ENCODE data around the gene C12orf43.

C12orf43 gene

DNA sequence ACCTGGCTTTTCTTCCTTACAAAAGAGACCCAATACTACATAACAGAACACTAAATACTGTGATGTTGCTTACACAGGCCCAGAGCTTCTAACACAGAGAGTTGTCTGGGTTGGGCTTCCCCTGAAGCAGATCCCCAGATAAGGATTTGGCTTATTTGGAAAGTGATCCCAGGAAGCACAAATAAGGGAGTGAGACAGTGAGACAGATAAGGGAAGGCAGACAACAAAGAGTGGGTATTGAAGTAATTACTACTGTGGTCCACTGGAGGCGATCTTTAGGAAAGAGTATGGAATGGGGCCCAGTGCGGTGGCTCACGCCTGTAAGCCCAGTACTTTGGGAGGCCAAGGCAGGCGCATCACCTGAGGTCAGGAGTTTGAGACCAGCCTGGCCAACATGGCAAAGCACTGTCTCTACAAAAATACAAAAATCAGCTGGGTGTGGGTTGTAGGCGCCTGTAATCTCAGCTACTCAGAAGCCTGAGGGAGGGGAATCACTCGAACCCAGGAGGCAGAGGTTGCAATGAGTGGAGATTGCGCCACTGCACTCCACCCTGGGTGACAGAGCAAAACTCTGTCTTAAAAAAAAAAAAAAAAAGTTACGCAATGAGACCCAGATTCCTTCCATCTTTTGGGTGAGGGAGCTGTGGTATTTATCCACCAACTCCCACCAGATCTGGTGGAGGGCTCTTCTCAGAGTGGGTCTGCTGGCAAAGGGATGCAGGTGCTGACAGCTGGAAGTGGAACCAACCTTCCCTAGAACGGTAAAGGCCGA is 10.2 kb upstream of the C12orf43 start:
- no peak for DNase-seq

DNA sequence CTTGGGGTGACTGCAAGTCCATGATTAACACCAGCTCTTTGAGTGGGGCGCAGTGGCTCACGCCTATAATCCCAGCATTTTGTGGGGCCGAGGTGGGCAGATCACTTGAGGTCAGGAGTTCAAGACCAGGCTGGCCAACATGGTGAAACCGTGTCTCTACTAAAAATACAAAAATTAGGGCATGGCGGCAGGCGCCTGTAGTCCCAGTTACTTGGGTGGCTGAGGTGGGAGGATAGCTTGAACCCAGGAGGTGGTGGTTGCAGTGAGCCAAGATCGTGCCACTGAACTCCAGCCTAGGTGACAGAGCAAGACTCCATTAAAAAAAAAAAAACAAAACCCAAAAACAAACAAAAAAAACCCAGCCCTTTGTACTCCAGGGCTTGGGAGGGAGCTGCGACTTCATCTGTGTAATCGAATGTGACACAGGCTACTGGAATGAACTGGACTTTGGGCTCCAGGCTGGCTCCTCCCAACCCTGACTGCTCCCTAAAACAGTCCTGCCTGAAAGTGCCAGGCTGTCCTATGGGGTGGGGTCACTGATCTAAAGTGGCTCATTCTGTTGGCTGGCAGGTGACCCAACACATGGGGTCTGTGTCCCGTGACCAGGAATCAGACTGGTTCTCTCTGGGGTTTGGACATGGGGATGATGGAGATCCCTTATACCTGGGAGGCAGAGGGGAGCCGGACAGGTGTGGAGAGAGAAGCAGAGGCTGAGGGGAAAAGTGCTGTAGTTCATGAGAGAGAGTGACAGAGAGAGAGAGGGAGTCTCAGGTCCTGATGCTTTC is 9.3 kb upstream of the C12orf43 start:
- DNase-seq = no peak

DNA sequence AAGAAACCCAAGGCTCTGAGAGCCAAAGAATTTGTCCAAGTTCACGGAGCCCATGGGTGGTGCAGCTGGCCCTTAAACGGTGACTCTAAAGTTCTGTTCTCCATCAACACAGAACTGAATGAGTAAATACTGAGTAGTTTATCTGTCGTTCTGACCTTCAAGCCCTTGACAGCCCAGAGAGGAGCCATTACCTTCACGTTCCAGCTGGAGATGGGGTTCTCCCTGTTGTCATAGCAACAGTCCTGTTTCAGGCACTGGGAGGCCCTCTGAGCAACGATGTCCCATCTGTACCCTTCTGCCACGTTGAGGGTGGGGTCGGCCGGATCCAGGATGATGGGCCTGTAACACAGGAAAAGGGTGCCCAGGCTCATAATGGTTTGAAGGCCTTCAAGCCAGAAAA is 7.5 kb upstream of the C12orf43 start:
- DNase-seq = no peak

DNA sequence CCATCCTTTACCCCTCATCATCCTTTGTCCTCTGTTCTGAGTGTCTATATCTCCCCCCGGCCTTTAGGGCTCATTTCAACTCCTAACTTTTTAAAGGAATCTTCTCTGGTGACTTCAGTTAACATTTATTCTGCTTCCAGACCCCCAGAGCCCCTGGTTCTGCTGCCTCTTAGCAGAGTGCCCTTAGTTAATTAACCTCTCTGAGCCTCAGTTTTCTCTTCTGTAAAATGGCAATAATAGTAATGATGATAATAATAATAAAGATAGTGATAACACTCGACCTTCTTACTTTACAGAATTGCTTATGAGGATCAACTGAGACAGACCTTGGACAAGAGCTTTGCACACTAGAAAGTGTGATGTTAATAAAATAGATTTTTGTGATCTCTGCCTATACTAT is 6.4 kb upstream of the C12orf43 start:
- no peak for DNase-seq

DNA sequence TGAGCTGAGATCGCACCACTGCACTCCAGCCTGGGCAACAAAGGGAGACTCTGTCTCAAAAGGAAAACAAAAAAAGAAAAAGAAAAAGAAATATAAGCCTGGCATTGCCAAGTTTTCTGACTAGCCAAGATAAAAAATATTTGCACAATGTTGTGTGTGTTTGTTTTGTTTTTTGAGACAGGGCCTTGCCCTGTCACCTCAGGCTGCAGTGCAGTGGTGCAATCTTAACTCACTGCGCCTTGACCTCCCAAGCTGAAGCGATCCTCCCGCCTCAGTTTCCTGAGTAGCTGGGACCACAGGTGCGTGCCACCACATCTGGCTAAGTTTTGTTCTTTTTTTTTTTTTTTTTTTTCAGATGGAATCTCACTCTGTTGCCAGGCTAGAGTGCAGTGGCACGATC is 5.5 kb upstream of the C12orf43 start:
- DNase-seq = no peak

DNA sequence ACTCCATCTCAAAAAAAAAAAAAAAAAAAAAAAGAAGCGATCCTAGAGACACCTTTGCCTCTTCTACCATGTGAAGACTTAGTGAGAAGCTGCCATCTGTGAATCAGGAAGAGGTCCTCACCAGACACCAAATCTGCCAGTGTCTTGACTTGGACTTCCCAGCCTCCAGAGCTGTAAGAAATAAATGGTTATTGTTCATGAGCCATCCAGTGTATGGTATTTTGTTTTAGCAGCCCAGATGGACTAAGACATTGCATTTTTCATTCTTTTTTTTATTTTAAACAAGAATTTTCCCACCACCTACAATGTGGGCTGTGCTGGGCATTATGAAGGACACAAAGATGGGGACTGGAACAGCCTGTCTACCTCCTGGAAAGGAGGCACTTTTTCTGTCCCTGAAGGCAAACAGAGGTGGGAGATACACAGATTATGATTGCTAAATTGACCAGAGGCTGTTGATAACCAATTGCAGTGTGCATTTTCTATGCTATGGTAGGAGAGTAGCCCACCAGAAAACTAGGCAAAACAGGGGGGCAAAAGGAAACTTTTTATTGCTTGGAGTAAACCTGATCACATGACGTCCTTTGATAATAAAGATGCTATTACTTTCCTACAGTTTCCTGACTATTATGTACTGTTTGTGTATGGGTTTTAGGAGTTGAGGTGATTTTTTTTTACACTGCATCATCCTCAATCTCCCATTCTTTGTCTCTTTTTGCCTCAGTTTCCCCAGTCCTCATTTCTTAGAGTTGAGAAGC is 2.8 kb upstream of the C12orf43 start:
- DNase-seq = no peak

DNA sequence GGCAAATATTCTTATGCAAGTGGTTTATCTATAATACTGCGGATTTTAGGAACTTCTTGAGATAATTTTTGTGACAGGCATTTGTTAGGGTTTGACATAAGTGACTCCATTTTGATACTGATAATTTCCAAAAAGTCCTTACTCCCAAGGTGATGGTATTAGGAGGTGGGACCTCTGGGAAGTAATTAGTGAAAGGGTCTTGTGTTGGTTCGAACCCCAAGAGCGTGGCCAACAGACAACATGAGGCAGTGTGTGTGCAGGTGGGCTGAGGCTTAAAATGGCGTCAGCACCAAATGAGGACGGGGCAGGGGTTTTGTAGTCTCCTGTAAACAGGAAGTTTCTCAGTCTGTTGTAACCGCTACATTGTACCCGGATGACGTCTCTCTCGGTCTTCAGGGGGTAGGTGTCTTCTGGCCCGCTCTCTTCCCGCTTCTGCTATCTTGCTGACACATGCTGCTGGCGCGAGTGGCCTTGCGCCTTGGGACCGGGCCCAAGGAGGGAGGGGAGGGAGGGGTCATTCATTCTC is 1.7 kb upstream of the C12orf43 start:
- DNase-seq = no peak

DNA sequence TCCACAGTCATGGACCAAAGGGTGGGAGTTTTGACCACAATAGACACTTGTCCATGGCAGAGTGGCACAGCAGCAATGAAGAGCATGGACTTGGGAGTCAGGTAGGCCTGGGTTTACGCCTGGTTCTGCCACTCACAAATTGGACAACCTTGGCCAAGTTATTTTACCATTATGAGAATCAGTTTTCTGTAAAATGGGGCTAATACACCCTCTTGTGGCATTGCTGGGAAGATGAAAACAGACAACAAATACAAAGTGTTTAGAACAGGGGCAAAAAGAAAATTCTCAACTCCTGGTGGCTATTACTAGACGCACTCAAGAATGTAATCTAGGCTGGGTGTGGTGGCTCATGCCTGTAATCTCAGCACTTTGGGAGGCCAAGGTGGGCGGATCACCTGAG is 2.6 kb downstream of the C12orf43 start:
- DNase-seq = no peak

DNA sequence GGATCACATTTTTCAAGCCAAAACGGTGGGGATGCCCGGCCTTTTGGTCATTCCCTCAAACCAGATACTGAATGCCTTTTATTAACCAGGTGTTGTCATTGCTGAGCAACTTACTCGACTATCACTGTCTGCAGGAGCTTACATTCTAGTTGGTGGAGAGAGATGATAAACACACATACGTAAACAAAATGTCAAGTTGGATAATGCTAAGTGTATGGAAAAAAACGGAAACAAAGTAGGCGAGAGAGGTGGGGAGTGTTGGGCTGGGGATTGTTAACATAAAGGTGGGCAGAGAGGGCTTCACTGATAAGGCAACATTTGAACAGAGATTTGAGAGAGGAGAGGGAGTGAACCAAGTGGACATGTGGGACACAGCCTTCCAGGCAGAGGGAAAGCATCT is 4.5 kb downstream of the C12orf43 start:
- DNase-seq = no peak

DNA sequence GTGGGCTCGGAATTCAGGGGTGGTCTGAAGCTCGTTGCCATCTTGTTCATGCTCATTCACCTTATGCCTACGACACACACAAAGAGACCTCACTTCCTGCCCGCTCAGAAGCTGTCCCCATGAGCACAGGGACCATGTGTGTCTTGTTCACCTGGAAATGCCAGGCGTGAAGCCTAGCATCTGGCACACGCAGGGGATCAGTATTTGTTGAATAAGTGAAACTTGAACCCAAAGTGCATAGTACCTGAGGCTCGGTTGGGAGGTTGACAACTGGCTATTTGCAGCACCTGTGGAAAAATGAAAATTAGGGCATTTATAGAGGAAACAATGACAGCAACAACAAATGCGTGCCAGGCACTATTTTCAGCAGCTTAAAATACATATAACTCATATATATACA is 5.4 kb downstream of the C12orf43 start:
- no peak for DNase-seq

DNA sequence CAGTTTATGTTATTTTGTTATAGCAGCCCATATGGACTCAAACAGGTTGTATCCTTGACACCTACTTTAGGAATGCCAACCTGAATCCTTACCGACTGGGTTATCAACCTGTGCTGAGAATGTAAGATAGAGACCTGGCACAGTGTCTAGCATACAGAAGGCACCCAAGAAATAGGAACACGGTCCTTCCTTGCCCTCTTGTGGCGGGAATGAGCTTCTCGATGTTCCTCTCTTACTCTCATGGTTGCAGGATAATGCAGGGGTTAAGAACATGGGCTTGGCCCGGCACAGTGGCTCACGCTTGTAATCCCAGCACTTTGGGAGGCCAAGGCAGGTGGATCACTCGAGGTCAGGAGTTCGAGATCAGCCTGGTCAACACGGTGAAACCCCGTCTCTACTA is 6.5 kb downstream of the C12orf43 start:
- DNase-seq = no peak

DNA sequence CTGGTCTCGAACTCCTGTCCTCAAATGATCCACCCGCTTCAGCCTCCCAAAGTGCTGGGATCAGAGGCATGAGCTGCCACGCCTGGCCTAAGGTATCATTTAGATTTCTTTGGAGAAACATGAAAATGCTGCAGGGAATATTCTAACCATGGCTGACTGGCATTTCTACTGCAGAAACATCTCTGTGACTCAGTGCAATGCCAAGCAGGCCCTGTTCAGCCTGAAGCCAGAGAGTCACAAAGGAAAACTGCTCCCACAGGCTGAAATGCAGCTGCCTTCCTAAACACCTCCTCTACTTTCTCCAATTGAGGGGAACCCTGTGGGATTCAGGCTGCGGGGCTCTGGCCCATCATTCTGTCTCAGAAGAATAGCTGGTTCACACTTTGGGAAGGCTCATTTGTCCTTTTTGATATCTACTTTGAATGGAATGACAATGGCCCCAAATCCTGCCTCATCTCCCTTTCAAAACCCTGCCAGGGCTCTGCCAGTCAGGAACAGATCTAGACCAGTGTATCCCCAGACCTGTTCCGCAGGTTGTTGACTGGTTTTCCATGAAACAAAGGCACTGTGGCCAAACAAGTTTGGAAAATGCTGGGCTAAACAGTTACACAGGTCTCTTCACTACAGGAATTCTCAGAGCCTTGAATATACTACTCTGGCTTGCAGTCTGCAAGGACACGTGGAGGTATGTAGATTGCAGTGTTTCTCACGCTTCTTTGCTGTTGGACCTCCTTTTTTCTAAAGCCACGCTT is 7.8 kb downstream of the C12orf43 start:
- no peak for DNase-seq

DNA sequence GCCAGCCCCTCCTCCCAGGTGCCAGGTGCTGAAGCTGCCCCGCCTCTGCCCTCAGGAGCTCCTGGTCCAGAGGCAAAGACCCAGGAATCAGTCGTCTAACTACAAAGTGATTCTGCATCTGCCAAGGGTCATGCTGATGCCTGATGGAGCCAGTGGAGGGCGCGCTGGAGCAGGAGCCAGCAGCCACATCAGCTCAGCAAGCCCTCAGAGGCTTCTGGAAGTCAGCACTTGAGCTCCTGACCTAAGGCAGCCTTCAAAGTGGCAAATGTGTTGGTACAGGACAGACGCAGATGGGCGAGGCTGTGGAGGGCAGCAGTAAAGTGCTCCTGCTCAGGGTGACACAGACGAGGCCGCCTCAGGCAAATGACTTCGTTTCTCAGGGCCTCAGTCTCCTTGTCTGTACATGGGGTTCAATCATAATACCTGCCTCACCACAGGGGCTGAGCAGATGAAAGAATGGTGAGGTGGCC is 10.9 kb downstream of the C12orf43 start:
- DNase-seq = peak; percentile 44

DNA sequence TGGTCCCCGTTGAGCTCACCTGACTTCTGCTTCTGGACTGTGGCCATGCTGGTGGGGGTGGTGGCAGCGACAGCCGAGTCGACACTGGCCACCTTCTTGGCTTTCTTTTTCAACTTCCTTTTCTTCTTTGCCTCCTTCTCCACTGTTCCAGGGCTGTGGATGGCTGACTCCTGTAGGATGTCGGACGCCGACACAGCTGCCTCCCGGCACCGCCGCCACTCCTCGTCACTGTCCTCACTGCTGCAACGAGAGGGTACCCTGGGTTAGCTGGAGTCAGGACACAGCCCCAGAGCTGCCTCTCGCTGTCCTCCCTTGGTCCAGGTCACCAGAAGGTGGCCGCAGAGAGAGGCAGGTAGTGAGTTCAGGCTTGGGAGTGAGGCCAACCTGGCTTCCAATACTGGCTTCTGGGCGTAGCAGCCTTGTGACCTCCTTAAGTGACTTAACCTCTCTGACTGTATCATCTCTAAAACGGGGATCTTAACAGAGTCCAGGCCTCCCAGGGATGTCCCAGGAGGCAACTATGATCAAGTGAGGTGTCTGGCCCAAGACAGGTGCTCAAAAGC is 12.0 kb downstream of the C12orf43 start:
- no peak for DNase-seq

DNA sequence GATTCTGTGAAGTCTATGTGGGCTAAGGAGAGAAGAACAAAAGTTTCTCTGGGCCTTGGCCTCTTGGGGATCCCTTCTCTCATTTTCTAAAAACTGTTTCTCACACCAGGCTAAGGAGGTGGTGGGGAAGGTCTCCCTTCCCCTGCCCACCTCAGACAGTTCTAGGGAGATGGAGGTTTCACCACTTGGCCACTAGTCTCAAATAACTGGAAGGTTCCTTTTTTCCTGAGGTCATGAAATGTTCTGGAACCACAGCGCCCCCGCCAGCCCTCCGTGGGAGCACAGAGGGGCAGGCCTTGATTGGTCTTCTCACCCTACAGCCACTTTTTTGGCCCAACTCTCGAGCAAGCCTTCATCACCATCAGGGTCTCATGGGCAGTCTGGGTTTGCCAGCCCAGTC is 12.6 kb downstream of the C12orf43 start:
- no peak for DNase-seq

DNA sequence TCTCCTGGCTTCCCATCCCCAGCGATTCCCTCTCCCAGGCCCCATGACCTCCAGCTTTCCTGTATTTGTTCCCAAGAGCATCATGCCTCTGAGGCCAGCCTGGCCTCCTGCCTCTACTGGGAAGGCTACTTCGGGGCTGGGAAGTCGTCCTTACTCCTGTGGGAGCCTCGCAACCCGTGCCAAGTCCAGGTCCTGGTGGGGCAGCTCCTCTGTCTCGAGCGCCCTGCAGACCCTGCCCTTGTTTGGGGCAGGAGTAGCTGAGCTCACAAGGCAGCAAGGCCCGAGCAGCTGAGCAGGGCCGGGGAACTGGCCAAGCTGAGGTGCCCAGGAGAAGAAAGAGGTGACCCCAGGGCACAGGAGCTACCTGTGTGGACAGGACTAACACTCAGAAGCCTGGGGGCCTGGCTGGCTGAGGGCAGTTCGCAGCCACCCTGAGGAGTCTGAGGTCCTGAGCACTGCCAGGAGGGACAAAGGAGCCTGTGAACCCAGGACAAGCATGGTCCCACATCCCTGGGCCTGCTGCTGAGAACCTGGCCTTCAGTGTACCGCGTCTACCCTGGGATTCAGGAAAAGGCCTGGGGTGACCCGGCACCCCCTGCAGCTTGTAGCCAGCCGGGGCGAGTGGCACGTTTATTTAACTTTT is 14.3 kb downstream of the C12orf43 start:
- no peak for DNase-seq

DNA sequence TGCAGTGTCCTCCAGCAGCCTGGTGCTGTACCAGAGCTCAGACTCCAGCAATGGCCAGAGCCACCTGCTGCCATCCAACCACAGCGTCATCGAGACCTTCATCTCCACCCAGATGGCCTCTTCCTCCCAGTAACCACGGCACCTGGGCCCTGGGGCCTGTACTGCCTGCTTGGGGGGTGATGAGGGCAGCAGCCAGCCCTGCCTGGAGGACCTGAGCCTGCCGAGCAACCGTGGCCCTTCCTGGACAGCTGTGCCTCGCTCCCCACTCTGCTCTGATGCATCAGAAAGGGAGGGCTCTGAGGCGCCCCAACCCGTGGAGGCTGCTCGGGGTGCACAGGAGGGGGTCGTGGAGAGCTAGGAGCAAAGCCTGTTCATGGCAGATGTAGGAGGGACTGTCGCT is 15.2 kb downstream of the C12orf43 start:
- DNase-seq = no peak

DNA sequence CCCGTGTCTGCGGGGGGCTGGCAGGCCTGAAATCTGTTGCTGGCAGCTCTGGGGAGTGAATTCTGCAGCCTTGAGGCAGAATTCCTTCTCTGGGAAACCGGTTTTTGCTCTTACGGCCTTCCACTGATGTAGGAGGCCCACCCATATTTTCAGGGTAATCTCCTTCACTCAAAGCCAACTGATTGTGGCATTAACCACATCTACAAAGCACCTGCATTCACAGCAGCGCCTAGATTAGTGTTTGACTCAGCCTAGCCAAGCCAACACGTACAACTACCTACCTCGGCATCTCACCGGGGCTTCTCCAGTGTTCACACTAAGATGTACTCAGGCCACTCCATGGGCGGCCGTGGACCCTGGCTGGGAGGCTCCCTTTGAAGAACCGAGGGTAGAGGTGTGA is 15.8 kb downstream of the C12orf43 start:
- no peak for DNase-seq

DNA sequence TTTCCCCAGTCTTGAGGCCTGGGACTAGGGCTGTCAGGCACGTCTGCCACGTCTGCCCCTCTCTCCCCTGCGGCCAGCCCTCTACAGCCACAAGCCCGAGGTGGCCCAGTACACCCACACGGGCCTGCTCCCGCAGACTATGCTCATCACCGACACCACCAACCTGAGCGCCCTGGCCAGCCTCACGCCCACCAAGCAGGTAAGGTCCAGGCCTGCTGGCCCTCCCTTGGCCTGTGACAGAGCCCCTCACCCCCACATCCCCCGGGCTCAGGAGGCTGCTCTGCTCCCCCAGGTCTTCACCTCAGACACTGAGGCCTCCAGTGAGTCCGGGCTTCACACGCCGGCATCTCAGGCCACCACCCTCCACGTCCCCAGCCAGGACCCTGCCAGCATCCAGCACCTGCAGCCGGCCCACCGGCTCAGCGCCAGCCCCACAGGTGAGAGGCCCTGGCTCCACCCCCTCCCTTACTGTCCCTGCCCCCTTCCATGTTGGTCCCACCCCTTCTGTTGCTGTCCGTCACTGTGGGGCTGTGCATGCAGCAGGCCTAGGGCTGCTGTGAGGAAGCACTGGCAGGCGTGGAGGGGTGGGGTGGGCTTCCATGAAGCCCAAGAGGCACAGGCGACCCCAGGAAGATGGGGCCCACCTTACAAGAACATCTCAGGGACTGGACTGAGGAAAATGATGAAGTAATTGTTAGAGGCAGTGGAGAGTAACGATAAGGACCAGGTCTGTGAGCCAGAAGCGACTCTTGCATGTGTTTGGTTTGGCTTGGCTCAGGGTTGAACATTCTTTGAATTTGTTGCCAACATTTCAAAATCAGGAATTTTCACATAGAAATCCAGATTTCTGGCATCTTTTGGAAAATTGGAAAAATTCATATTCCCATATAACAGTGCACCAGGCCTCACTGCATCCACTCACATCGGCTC is 16.8 kb downstream of the C12orf43 start:
- no peak for DNase-seq

DNA sequence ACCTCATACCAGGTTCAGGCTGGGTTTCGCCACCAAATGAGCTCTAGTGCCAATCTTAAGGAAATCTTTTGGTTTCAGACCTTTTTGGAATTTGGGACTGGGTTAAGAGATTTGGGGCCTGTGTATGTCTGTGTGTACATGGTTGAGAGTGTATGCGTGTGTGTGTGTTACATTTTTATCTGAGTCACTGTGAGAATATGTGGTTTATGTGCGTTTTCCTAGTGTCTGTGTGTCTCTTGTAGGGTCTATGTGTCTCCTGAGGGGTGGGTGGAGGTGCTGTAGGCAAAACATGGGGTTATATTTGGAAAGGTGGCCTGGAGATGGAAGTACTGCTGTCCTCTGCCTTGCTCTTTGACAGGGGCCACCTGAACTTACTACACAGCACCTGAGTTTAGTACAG is 17.9 kb downstream of the C12orf43 start:
- DNase-seq = no peak

DNA sequence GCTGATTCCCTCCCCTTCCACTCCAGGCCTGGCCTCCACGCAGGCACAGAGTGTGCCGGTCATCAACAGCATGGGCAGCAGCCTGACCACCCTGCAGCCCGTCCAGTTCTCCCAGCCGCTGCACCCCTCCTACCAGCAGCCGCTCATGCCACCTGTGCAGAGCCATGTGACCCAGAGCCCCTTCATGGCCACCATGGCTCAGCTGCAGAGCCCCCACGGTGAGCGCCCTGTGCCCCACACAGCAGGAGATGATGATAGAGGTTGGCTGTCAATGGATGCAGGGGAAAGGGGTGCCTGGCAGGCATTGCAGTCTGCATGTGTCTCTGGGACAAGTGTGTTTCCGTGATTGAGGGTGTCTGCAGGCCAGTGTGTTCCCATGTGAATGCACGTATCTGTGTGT is 18.8 kb downstream of the C12orf43 start:
- DNase-seq = no peak

Measured in NCI-H1048 (cell line).